Esophagus (tissue), 2 donors: ENCODE measurements around the gene KLF6. TPM values are rescaled to one million over a fixed set of nuclear protein-coding genes. Genes with fewer than 3 reads are reported as not detected.

Source experiments
- H3K27ac ChIP-seq, 2 donors: one replicate each; pipeline ENCODE4 v1.5.1; 2013; ENCODE audit warnings: low read depth in 2 of 2, mild to moderate bottlenecking in 2 of 2, inconsistent platforms in 1 of 2, low read length in 1 of 2, moderate library complexity in 1 of 2
- H3K27me3 ChIP-seq, 2 donors: one replicate each; pipeline ENCODE4 v1.6.1; 2013; ENCODE audit warnings: low read length in 2 of 2, control low read depth in 1 of 2, mild to moderate bottlenecking in 1 of 2; ENCODE audit not compliant: insufficient read depth in 2 of 2, control insufficient read depth in 1 of 2
- H3K36me3 ChIP-seq, 2 donors: one replicate each; pipeline ENCODE4 v1.6.1; 2013; ENCODE audit warnings: low read length in 1 of 2; ENCODE audit not compliant: control insufficient read depth in 2 of 2, insufficient read depth in 2 of 2
- H3K4me1 ChIP-seq, 2 donors: one replicate each; pipeline ENCODE4 v1.6.1; 2013; ENCODE audit warnings: low read length in 1 of 2; ENCODE audit not compliant: control insufficient read depth in 2 of 2, insufficient read depth in 2 of 2
- H3K4me3 ChIP-seq, 2 donors: one replicate each; pipeline ENCODE4 v1.5.1; 2013; ENCODE audit warnings: low read length in 2 of 2, mild to moderate bottlenecking in 2 of 2, low read depth in 1 of 2, moderate library complexity in 1 of 2
- H3K9me3 ChIP-seq, 2 donors: one replicate each; pipeline ENCODE4 v1.6.1; 2013; ENCODE audit warnings: mild to moderate bottlenecking in 2 of 2, low read depth in 1 of 2, low read length in 1 of 2, moderate library complexity in 1 of 2; ENCODE audit not compliant: control insufficient read depth in 2 of 2, insufficient read depth in 1 of 2
- WGBS, 2 donors: extraction: QIAGEN DNeasy Blood & Tissue Kit; methylation state at CpG; one replicate each; pipeline ENCODE4 v1.1.7; 2013; 5-methylcytosine and 5-hydroxymethylcytosine counted together
- polyA plus RNA-seq, 2 donors: library from polyadenylated mRNA; stranded (reverse); fragments of 200-250 nt; gene quantifications; one replicate each; pipeline ENCODE4 v1.2.3, GENCODE V29; 2013
- donor health status: healthy with polysubstance abuse.
- donor health status: Bipolar disorder and iron deficiency.

The KLF6 gene
- polyA plus RNA-seq, 2 donors: 41.6 to 44.7 TPM

DNA sequence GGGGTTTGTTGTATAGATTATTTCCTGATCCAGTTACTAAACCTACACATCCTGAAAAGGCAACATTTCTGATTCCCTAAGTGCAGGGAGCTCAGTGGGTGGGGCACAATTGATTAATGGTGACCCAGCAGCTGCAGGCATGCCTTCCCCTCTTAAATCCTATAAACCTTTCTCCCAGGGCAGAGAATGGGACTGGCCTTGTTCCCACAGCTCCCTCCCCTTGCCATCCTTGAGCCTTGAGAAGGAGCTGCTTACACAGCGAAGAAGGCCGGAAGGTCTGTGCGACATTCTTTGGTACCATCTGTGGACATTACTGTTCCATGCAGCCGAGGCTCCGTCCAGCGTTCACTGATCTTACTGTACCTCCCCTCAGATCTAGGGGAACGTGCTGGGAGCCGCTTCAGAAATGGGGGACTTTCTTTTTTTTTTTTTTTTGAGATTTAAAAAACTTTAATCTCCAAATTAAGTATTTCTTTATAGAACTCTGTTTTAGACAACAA lies 14.3 kb downstream of the KLF6 start:
- no peak overlapping the region for H3K4me3 ChIP-seq
- H3K9me3 ChIP-seq: no peaks in the 10 kb centered on the region
- H3K4me1 ChIP-seq: peaks cover 0 to 5% of the 10 kb centered on the region in 2 donors
- WGBS, 2 donors: 72 to 76% methylated on average over 8 of the region's 8 CpGs
- peak overlapping the region in 1 of 2 donors; percentile 72 for H3K27ac ChIP-seq
- no peaks in the 10 kb centered on the region for H3K36me3 ChIP-seq
- H3K27me3 ChIP-seq: no peaks in the 10 kb centered on the region

DNA sequence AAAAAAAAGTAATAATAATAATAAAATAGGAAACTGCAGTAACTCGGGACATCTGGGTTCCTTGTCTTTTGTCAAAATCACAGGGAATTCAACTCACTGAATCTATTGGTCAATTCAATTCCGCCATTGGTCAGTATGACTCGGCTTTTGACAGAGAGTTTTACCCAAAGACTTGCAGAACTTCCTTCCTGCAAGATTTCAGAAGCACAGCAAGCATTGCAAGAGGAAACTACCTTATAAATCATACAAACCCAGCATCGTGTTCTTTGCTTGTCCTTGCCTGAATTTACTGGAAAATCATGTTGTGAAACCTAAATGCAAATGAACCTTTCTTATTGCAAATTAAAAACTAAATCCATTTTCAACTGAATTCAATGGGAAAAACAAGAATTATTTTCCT lies 15.5 kb downstream of the KLF6 start:
- H3K36me3 ChIP-seq: no peaks in the 10 kb centered on the region
- peaks cover 2 to 5% of the 10 kb centered on the region in 2 donors for H3K4me1 ChIP-seq
- no peak overlapping the region for H3K4me3 ChIP-seq
- H3K9me3 ChIP-seq: no peaks in the 10 kb centered on the region
- no peak overlapping the region for H3K27ac ChIP-seq
- H3K27me3 ChIP-seq: no peaks in the 10 kb centered on the region
- 64 to 68% methylated on average over 4 of the region's 4 CpGs for WGBS, 2 donors

DNA sequence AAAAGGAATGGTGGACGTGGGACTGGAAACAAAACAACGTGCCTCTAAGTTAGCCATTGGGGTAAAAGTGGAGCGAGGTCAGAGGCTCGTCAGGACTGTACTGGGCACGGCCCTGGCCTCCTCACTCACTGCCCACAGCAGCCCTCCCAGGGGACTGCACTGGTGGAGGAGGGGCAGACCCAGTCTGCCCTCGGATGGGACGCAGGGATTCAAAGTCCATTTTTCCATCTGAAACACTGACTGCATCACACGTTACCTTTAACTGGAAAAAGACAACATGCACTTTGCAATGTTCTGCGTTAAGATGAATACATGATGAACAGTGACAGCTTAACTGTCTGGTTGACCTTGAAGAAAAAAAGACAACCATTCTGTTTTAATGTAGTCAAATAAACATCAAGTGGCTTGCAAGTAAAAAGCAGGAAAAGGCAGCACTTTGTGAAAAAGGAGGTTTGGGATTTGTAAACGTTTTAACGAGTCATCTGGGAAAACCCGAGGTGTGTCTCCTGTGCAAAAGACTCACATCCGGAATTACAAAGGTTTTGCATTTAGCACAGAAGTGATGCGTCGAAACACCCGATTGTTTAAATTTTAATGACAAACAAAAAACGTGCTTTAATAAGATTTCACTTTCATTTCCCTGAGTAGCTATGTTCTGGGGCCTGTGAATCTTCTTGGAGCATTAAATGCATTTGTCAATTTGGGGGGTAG lies 18.8 kb downstream of the KLF6 start:
- Histone ChIP-seq H3K27ac (peak overlapping the region in 1 of 2 donors; percentile 69), H3K9me3 (no peaks in the 10 kb centered on the region), H3K4me3 (no peak overlapping the region), H3K4me1 (peaks cover 2 to 5% of the 10 kb centered on the region in 2 donors), H3K27me3 (no peaks in the 10 kb centered on the region), H3K36me3 (no peaks in the 10 kb centered on the region)
- 56% methylated on average over 17 of the region's 17 CpGs for whole genome bisulfite sequencing, 2 donors

- Histone ChIP-seq H3K4me3 (no peak overlapping the region), H3K27ac (peak overlapping the region; percentile 91 to 94), H3K27me3 (no peaks in the 10 kb centered on the region), H3K36me3 (no peaks in the 10 kb centered on the region), H3K9me3 (no peaks in the 10 kb centered on the region), H3K4me1 (peaks cover 2% of the 10 kb centered on the region in 2 donors)
- WGBS, 2 donors: 55% methylated on average over 6 of the region's 6 CpGs
These were observed 19.9 kb downstream of the KLF6 start for GRCh38 chr10:3765146-3765545.

DNA sequence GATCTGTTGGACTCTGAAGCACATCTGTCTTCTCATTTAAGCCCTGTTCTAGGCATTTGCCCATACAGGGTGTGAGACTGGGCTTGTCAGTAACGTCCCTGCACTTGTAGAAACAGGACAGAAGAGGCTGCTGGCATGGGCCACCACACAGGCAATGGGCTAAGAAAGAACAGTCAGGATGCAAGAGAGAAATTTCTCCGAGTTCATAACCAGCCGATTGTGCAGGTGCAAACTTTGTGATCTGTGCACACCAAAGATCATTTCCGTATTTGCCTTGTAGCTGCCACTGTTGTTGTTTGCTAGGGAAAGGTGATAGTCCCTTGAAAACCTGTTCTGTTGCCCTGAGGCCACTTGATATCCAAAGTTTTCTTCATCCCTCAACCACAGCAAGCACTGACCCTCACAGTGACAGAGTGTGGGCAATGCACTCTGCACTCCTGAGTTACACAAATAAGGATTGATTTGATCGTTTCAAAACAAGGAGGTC lies 20.3 kb downstream of the KLF6 start:
- Histone ChIP-seq H3K4me3 (no peak overlapping the region), H3K4me1 (peaks cover 2% of the 10 kb centered on the region in 2 donors), H3K9me3 (no peaks in the 10 kb centered on the region), H3K27me3 (no peaks in the 10 kb centered on the region), H3K36me3 (no peaks in the 10 kb centered on the region), H3K27ac (peak overlapping the region; percentile 91 to 94)
- 38% methylated on average over 5 of the region's 5 CpGs for WGBS, 2 donors

DNA sequence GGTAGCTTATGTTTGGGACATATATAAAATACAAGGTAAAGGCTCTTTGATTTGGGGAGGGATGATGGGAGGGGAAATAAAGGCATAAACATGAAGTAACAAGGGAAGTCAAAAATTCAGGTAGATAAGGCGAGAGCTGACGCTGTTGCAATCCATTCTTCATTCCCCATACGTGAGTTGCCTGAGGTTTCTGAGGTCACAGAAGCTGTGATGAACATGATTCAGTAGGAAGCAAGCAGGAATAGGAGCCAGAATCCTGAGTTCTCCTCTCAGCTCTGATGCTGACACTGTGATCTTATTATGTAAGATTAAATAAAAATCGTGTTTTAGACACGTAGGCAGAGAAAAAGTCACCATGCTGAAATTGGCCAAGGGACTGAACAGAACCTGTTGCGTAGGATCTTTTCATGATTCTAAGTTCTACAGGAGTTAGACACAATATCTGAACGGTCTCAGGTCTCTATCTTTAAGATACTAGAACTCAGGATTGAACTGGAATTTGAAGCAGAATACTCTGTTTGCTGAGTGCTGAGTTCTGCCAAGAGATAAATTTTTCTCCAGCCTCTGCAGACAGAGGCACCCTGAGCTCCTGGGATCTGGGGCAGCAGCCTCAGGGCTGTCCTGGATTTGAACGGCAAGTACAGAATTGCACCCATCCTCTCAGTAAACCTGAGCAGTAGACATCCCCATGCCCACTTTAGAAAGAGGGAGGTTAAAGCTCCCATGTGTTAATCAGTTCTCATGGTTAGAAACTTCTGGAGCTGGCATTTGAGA lies 21.0 kb downstream of the KLF6 start:
- Histone ChIP-seq H3K36me3 (no peaks in the 10 kb centered on the region), H3K27me3 (no peaks in the 10 kb centered on the region), H3K9me3 (no peaks in the 10 kb centered on the region), H3K4me3 (no peak overlapping the region), H3K4me1 (peaks cover 2% of the 10 kb centered on the region in 2 donors), H3K27ac (peak overlapping the region; percentile 91 to 94)
- 38 to 40% methylated on average over 8 of the region's 8 CpGs for WGBS, 2 donors

DNA sequence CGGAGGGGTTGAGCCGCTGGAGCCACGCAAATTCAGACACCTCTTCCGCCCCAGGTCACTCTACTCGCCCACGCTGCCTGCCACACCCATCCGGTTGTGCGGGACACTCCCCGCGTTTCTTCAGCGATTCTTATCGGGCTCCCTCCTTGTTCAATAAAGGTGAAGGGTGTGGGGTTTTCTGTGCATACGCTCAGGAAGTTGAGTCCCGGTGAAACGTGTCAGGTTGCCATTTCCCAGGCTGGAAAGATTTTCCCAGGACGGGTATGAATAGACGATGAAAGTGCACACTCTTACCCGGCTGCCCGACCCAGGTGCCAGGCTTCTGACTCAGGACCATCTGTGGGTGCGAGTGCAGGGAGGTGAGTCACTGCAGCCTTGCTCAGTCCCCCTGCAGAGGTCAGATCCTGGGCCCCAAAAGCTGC lies 22.0 kb downstream of the KLF6 start:
- H3K27ac ChIP-seq: peak overlapping the region; percentile 91 to 94
- H3K4me3 ChIP-seq: peak overlapping the region in 1 of 2 donors; percentile 1
- H3K4me1 ChIP-seq: peaks cover 2 to 7% of the 10 kb centered on the region in 2 donors
- H3K9me3 ChIP-seq: no peaks in the 10 kb centered on the region
- 53 to 62% methylated on average over 20 of the region's 20 CpGs for WGBS, 2 donors
- no peaks in the 10 kb centered on the region for H3K27me3 ChIP-seq
- no peaks in the 10 kb centered on the region for H3K36me3 ChIP-seq

DNA sequence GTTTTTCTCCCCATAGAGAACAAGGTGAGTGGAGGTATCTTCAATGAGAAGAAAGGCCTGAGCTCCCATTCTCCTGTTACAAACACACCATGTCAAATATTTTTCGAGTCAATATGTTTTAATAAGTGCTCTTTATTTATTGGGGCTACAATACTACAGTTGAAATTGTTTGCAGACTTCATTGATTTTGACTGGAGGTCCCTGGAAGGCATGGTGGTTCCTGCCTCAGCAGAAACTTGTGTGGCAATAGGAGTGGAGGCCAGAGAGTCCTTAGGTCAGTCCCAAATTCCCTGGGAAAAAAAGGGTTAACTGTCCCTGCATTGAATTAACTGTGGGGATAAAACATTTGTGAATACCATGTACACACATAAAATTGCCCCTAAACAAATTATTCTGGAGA lies 22.7 kb downstream of the KLF6 start:
- Histone ChIP-seq H3K4me3 (peak overlapping the region in 1 of 2 donors; percentile 1), H3K9me3 (no peaks in the 10 kb centered on the region), H3K27ac (peak overlapping the region; percentile 91 to 94), H3K36me3 (no peaks in the 10 kb centered on the region), H3K27me3 (no peaks in the 10 kb centered on the region), H3K4me1 (peaks cover 6 to 7% of the 10 kb centered on the region in 2 donors)
- 86 to 94% methylated on average over 1 of the region's 1 CpG for WGBS, 2 donors

GRCh38 chr10:3761904-3762303 lies 23.1 kb downstream of the KLF6 start:
- 66 to 69% methylated on average over 5 of the region's 5 CpGs for WGBS, 2 donors
- H3K4me1 ChIP-seq: peaks cover 6 to 7% of the 10 kb centered on the region in 2 donors

More at GRCh38 chr10:3761904-3762303, 23.1 kb downstream of the KLF6 start:
- H3K4me3 ChIP-seq: no peak overlapping the region
- peak overlapping the region; percentile 91 to 94 for H3K27ac ChIP-seq
- H3K27me3 ChIP-seq: no peaks in the 10 kb centered on the region
- no peaks in the 10 kb centered on the region for H3K9me3 ChIP-seq
- H3K36me3 ChIP-seq: no peaks in the 10 kb centered on the region
